T47D (cell line): ENCODE results near the gene USP51.
"Not testable (repeated sequence)": the region's sequence is repeated elsewhere in the genome, so short reads cannot be mapped to it uniquely, and the experiment has no call there.

Experiments
- DNase-seq, 2 experiments: peaks; one replicate each; pipeline versions ENCODE4 v3.0.0 to v3.0.0-alpha.2; 2011 to 2012; ENCODE audit warnings: low read depth in 1 of 2, low spot score in 1 of 2
- JUND ChIP-seq: IDR thresholded peaks from 2 replicates; pipeline ENCODE4 v1.6.1; 2012; ENCODE audit warnings: low read depth
- in situ Hi-C: cut with HindIII; loops from 2 replicates; pipeline ENCODE4 v1.10.0; 2016; ENCODE audit warnings: low sequenced_read_pairs, low pct_unique_long_range_greater_than_20kb

Gene USP51

GRCh38 chrX:55489314-55490009 is at the start of gene USP51:
USP51 (minus strand) TSS chrX:55489848; CDS start chrX:55488939, 909 bp downstream.
- in situ Hi-C loops, result no loop called here
- no peak for TF ChIP-seq JUND
- DNase-seq, result peak in 1 of 2 experiments; percentile 15

GRCh38 chrX:55524487-55524886 is 34.8 kb upstream of the USP51 start:
- peak in 1 of 2 experiments; percentile 38 for DNase-seq
- no peak for TF ChIP-seq JUND
- in situ Hi-C loops, result no loop called here

DNA sequence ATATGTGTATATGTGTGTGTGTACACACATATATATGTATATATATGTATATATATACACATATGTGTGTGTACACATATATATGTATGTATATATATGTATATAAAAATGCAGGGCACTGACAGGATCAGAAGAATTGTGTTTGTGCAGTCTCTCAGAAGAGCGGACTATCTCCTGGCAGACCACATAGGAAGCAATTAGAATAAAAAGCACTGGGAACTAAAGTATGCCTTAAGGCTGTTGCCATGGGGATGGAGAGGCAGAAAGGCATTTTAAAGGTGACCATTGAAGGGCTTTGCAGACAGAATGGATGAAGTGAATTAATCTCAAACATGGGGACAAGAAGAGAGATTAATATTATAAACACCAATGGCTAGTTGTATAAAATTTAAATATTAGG is 33.7 kb upstream of the USP51 start:
- no peak for TF ChIP-seq JUND
- no peak for DNase-seq
- in situ Hi-C loops, result no loop called here

GRCh38 chrX:55522596-55523276 is 33.1 kb upstream of the USP51 start:
- in situ Hi-C loops, result no loop called here
- no peak for TF ChIP-seq JUND
- DNase-seq, result no peak

GRCh38 chrX:55521687-55522086 is 32.0 kb upstream of the USP51 start:
- DNase-seq, result no peak
- TF ChIP-seq JUND, result no peak
- in situ Hi-C loops, result no loop called here

GRCh38 chrX:55516794-55517481 is 27.3 kb upstream of the USP51 start:
- in situ Hi-C loops, result not testable (repeated sequence)

DNA sequence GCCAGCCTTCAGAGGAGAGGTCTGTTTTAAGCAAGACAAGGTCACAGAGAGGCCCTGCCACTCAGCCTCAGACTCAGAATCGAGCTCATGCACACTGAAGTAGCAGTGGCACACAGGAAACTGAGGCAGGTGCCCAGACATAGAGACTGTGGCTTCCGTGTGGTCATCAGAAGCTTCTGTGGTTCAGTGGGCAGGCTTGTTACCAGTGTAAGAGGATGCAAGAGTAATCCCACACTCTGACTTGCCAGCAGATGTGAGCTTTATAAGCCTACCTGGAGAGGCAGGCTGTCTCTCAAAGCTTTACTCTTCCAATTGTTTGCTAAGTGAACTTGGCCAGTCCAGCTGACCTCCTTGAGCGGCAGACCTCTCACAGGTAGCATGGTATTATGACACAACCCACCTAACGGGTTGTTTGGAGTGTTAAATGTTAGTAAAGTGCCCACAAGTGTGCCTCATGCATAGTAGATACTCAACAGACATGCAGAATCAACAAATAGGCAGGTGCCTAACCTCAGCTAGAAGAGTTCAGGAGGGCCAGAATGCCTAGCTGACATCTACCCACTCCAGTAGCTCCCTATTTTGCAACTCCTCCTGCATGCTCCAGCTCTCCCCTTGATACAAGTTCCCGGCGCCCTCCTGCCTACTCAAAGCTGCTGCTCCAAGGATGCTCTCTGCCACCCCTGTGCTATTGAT is 23.5 kb upstream of the USP51 start:
- DNase-seq, in situ Hi-C loops: not testable (repeated sequence)

More at GRCh38 chrX:55516794-55517481, 27.3 kb upstream of the USP51 start:
- DNase-seq, result not testable (repeated sequence)

GRCh38 chrX:55508410-55509152 is 18.9 kb upstream of the USP51 start:
- DNase-seq, in situ Hi-C loops: not testable (repeated sequence)

- in situ Hi-C loops, DNase-seq: not testable (repeated sequence)
Observed at GRCh38 chrX:55507699-55508098, 18.1 kb upstream of the USP51 start.

DNA sequence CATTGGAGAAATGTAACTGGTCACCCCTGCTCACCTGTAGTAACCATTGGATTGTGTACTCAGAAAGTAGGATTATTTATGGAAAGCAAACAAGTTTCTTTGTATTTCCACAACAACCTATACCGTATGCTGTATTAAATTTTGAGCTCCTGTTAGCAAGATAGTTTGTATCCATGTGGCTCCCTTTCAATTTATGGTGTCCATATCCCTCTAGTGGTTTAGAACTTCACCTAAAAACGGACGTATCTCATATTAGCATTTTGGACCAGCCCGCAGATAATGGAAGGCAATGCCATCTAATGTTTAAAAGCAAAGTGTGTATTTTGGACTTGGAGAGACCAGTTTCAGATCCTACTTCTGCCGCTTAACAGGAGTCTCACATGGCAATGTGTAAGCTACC is 17.4 kb upstream of the USP51 start:
- in situ Hi-C loops, DNase-seq: not testable (repeated sequence)

- no peak for TF ChIP-seq JUND
- in situ Hi-C loops, result no loop called here
- no peak for DNase-seq
Observed at GRCh38 chrX:55490974-55491373, 1.3 kb upstream of the USP51 start.

DNA sequence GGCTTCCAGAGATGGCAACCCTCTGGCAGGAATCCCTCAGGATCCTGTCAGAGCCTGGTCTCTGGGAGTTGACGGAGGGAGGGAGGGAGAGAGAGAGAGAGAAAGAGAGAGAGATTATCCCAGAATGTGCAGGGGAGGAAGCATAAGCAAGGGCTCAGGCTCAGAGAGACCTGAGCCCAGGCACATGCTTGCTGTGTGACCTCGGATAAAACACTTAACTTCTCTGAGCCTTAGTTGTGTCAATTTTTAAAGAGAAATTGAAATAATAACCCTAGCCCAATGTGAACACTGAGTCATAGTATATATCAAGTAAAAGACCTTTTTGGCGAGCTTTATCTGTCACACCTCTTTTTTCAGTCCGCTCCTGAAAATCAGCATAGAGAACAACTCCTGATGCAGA is 473 bp upstream of the USP51 start:
- no peak for TF ChIP-seq JUND
- in situ Hi-C loops, result no loop called here
- DNase-seq, result no peak
